ENCODE results near the gene BNIP2. TPM values are rescaled to one million over a fixed set of nuclear protein-coding genes. Genes with fewer than 3 reads are reported as not detected.

Gene BNIP2
- total RNA-seq, 1 experiment from 2014 or later: 53.1 TPM

DNA sequence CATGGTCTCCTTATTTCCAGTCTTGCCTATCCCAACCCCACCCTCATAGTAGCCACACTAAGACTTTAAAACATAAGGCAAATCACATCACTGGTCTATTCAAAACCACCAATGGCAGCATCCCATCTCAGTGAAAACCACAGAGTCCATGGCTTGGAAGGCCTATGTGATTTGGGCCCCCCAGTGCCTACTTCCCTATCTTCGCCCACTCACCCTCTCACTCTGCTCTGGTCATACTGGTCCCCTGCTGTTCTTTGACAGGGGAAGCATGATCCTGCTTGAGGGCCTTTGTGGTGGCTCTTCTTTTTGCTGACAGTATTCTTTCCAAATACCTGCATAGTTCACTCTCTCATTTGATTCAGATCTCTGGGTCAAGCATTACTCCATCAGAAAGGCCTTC lies 35.1 kb downstream of the BNIP2 start:
- POLR2A ChIA-PET: no interaction called here
- TF ChIP-seq, protein P1, sequence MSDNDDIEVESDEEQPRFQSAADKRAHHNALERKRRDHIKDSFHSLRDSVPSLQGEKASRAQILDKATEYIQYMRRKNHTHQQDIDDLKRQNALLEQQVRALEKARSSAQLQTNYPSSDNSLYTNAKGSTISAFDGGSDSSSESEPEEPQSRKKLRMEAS (IDR thresholded peaks at IDR 0.05): no peak
- TF ChIP-seq CBX3 (IDR thresholded peaks at IDR 0.05; ENCODE audit: low read depth) (no peak), ELF1 (IDR thresholded peaks at IDR 0.05; ENCODE audit: borderline replicate concordance, low read depth) (no peak), SP1 (IDR thresholded peaks at IDR 0.05; ENCODE audit: low read depth) (no peak), POLR2A (IDR thresholded peaks at IDR 0.05; ENCODE audit: borderline replicate concordance, extremely low read depth, insufficient read depth, insufficient read length) (no peak), POLR2AphosphoS5 (IDR thresholded peaks at IDR 0.05; ENCODE audit: low read depth, low read length) (no peak), EZH2phosphoT487 (IDR thresholded peaks at IDR 0.05; ENCODE audit: borderline replicate concordance) (no peak)
- no peak for DNase-seq (ENCODE audit: low read depth, low spot score)
- no peak overlapping the region for H3K4me3 ChIP-seq (replicated peaks in 1 of 2; ENCODE audit: low read depth in 1 of 2, low read length in 2 of 2)
- peaks cover 21% of the 10 kb centered on the region in 2 experiments; a peak in 3 of 4 replicates for H3K36me3 ChIP-seq (ENCODE audit: control insufficient read depth in 1 of 2, insufficient read depth in 2 of 2, low read length in 2 of 2)
- no peak for ATAC-seq
- no peaks in the 10 kb centered on the region for H3K9me3 ChIP-seq (ENCODE audit: control insufficient read depth in 1 of 2, insufficient read depth in 1 of 2, low read depth in 1 of 2, low read length in 2 of 2)
- no peak overlapping the region for H2AFZ ChIP-seq (ENCODE audit: low read depth, low read length, poor library complexity, severe bottlenecking)
- no peak overlapping the region for H3K9ac ChIP-seq (ENCODE audit: low read length)
- H4K20me1 ChIP-seq (ENCODE audit: insufficient read depth): no peaks in the 10 kb centered on the region
- H3K27me3 ChIP-seq (ENCODE audit: insufficient read depth, low read length): no peaks in the 10 kb centered on the region
- no peak overlapping the region for H3K4me2 ChIP-seq (ENCODE audit: low read length)
- no TSS peak for BruUV-seq (replicated peaks)
- CTCF ChIA-PET: no interaction called here
- H3K27ac ChIP-seq (ENCODE audit: low read depth, low read length): no peak overlapping the region
- RAD21 ChIA-PET (ENCODE audit: low non-redundant PET in 1 of 2, low total read pairs in 2 of 2, uncharacterized antibody in 2 of 2, unreplicated experiment in 2 of 2): no interaction called here
- H3K9me2 ChIP-seq (ENCODE audit: insufficient read depth): no peaks in the 10 kb centered on the region
- H3K79me2 ChIP-seq (ENCODE audit: insufficient read depth, low read length): peaks cover 83% of the 10 kb centered on the region
- peaks cover 6 to 20% of the 10 kb centered on the region in 2 experiments for H3K4me1 ChIP-seq (ENCODE audit: control insufficient read depth in 1 of 2, insufficient read depth in 2 of 2, low read length in 2 of 2)
- intact Hi-C loops (cut with micrococcal nuclease): no loop called here

DNA sequence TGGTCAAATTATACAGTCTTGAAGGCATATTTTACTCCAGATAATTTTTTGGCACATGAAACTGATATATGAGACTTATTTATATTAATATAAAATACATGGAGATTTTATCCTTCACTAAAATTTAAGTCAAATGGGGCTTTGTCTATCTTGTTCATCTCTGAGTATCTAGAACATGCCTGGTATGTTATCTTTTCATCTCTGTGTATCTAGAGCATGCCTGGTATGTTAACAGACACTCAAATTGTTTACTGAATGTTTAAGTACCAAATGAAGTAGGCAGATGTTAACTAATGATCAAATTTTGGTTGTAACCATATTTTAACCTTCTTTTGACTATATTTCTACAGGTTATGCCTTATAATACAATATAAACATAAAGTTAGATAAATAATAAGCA lies 39.5 kb downstream of the BNIP2 start:
- ChIA-PET CTCF (no interaction called here), POLR2A (no interaction called here)
- H3K4me2 ChIP-seq (ENCODE audit: low read length): no peak overlapping the region

More for the DNA sequence above, 39.5 kb downstream of the BNIP2 start:
- Histone ChIP-seq H3K27me3 (ENCODE audit: insufficient read depth, low read length) (no peaks in the 10 kb centered on the region), H3K79me2 (ENCODE audit: insufficient read depth, low read length) (peaks cover 75% of the 10 kb centered on the region), H3K4me3 (replicated peaks in 1 of 2; ENCODE audit: low read depth in 1 of 2, low read length in 2 of 2) (no peak overlapping the region), H3K9ac (ENCODE audit: low read length) (no peak overlapping the region), H3K9me3 (ENCODE audit: control insufficient read depth in 1 of 2, insufficient read depth in 1 of 2, low read depth in 1 of 2, low read length in 2 of 2) (no peaks in the 10 kb centered on the region), H4K20me1 (ENCODE audit: insufficient read depth) (no peaks in the 10 kb centered on the region), H3K9me2 (ENCODE audit: insufficient read depth) (no peaks in the 10 kb centered on the region), H3K4me1 (ENCODE audit: control insufficient read depth in 1 of 2, insufficient read depth in 2 of 2, low read length in 2 of 2) (no peaks in the 10 kb centered on the region), H3K27ac (ENCODE audit: low read depth, low read length) (no peak overlapping the region), H3K36me3 (ENCODE audit: control insufficient read depth in 1 of 2, insufficient read depth in 2 of 2, low read length in 2 of 2) (peaks cover 21% of the 10 kb centered on the region in 2 experiments; a peak in 3 of 4 replicates), H2AFZ (ENCODE audit: low read depth, low read length, poor library complexity, severe bottlenecking) (no peak overlapping the region)
- DNase-seq (ENCODE audit: low read depth, low spot score) (no peak), ATAC-seq (no peak)
- intact Hi-C loops (cut with micrococcal nuclease): no loop called here
- RAD21 ChIA-PET (ENCODE audit: low non-redundant PET in 1 of 2, low total read pairs in 2 of 2, uncharacterized antibody in 2 of 2, unreplicated experiment in 2 of 2): no interaction called here
- no TSS peak for BruUV-seq (replicated peaks)
- TF ChIP-seq SP1 (IDR thresholded peaks at IDR 0.05; ENCODE audit: low read depth): no peak
- TF ChIP-seq, protein P2, sequence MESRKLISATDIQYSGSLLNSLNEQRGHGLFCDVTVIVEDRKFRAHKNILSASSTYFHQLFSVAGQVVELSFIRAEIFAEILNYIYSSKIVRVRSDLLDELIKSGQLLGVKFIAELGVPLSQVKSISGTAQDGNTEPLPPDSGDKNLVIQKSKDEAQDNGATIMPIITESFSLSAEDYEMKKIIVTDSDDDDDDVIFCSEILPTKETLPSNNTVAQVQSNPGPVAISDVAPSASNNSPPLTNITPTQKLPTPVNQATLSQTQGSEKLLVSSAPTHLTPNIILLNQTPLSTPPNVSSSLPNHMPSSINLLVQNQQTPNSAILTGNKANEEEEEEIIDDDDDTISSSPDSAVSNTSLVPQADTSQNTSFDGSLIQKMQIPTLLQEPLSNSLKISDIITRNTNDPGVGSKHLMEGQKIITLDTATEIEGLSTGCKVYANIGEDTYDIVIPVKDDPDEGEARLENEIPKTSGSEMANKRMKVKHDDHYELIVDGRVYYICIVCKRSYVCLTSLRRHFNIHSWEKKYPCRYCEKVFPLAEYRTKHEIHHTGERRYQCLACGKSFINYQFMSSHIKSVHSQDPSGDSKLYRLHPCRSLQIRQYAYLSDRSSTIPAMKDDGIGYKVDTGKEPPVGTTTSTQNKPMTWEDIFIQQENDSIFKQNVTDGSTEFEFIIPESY (IDR thresholded peaks at IDR 0.05; ENCODE audit: extremely low read depth, insufficient replicate concordance, low read length): no peak
- no peak for TF ChIP-seq SIN3A (IDR thresholded peaks at IDR 0.05; ENCODE audit: low read depth)
- no peak for TF ChIP-seq YY1 (IDR thresholded peaks at IDR 0.05; ENCODE audit: extremely low read depth, insufficient replicate concordance, low read depth, low read length)
- TF ChIP-seq, protein P1 (IDR thresholded peaks at IDR 0.05): no peak
- TF ChIP-seq EZH2phosphoT487 (IDR thresholded peaks at IDR 0.05; ENCODE audit: borderline replicate concordance): no peak
- no peak for TF ChIP-seq CBX3 (IDR thresholded peaks at IDR 0.05; ENCODE audit: low read depth)
- TF ChIP-seq POLR2A (IDR thresholded peaks at IDR 0.05; ENCODE audit: borderline replicate concordance, extremely low read depth, insufficient read depth, insufficient read length): no peak
- TF ChIP-seq ELF1 (IDR thresholded peaks at IDR 0.05; ENCODE audit: borderline replicate concordance, low read depth): no peak
- TF ChIP-seq ZFX (IDR thresholded peaks at IDR 0.05): no peak
- no peak for TF ChIP-seq POLR2AphosphoS5 (IDR thresholded peaks at IDR 0.05; ENCODE audit: low read depth, low read length)
- no peak for TF ChIP-seq EGR1 (IDR thresholded peaks at IDR 0.05; ENCODE audit: low read depth)
- TF ChIP-seq, protein P3, sequence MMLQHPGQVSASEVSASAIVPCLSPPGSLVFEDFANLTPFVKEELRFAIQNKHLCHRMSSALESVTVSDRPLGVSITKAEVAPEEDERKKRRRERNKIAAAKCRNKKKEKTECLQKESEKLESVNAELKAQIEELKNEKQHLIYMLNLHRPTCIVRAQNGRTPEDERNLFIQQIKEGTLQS (IDR thresholded peaks at IDR 0.05): no peak

Measured in HCT116 (cell line).